Keratinocyte (primary cell): ENCODE results near the gene ISG20L2. TPM values are rescaled to one million over a fixed set of nuclear protein-coding genes. Genes with fewer than 3 reads are reported as not detected.

Experiments
- DNase-seq: peaks from one replicate; pipeline ENCODE4 v3.0.0-alpha.2; 2011; ENCODE audit warnings: low read depth, missing footprints, low spot score
- FAIRE-seq: peaks from 2 replicates; lab custom pipeline; 2011; peaks lifted over from hg19 to GRCh38; lab: Jason Lieb, UNC
- H2AFZ ChIP-seq: 2 replicates; pipeline ENCODE4 v1.6.0; 2012; ENCODE audit warnings: low read length, control low read depth, inconsistent platforms; ENCODE audit not compliant: control insufficient read depth
- H3K27ac ChIP-seq: 2 replicates; pipeline ENCODE4 v1.5.1; 2011; ENCODE audit warnings: low read length; ENCODE audit not compliant: control insufficient read depth, insufficient read depth
- H3K27me3 ChIP-seq: 3 replicates; pipeline ENCODE4 v1.6.0; 2011; ENCODE audit warnings: low read length; ENCODE audit not compliant: control insufficient read depth, insufficient read depth; ENCODE audit errors: extremely low read depth
- H3K36me3 ChIP-seq, 2 experiments: 2 replicates in 1 of 2; 3 replicates in 1 of 2; pipeline ENCODE4 v1.5.1; 2011; ENCODE audit warnings: low read length in 2 of 2, mild to moderate bottlenecking in 1 of 2; ENCODE audit not compliant: control insufficient read depth in 2 of 2, insufficient read depth in 2 of 2; ENCODE audit errors: extremely low read depth in 1 of 2
- H3K4me1 ChIP-seq: 3 replicates; pipeline ENCODE4 v1.5.1; 2011; ENCODE audit warnings: low read length; ENCODE audit not compliant: control insufficient read depth, insufficient read depth; ENCODE audit errors: extremely low read depth
- H3K4me2 ChIP-seq: 3 replicates; pipeline ENCODE4 v1.6.0; 2011; ENCODE audit warnings: low read depth, low read length; ENCODE audit not compliant: control insufficient read depth, insufficient read depth; ENCODE audit errors: extremely low read depth
- H3K4me3 ChIP-seq, 3 experiments: fragments of 200-600 bp in 1 of 3; sonication (generic) in 1 of 3; 2 replicates in 2 of 3; 3 replicates in 1 of 3; pipeline ENCODE4 v1.5.1; 2011 to 2016; ENCODE audit warnings: low read length in 3 of 3, mild to moderate bottlenecking in 3 of 3, control low read depth in 2 of 3, inconsistent platforms in 1 of 3, low read depth in 1 of 3, mixed read lengths in 1 of 3, mixed run types in 1 of 3, moderate library complexity in 1 of 3; ENCODE audit not compliant: control insufficient read depth in 2 of 3, insufficient read depth in 2 of 3; ENCODE audit errors: extremely low read depth in 1 of 3
- H3K79me2 ChIP-seq: 2 replicates; pipeline ENCODE4 v1.6.0; 2012; ENCODE audit warnings: low read length; ENCODE audit not compliant: control insufficient read depth, insufficient read depth
- H3K9ac ChIP-seq: 3 replicates; pipeline ENCODE4 v1.6.0; 2011; ENCODE audit warnings: low read length; ENCODE audit not compliant: control insufficient read depth, insufficient read depth; ENCODE audit errors: extremely low read depth
- H3K9me1 ChIP-seq: 3 replicates; pipeline ENCODE4 v1.6.0; 2011; ENCODE audit warnings: low read length; ENCODE audit not compliant: control insufficient read depth, insufficient read depth; ENCODE audit errors: extremely low read depth
- H3K9me3 ChIP-seq: 2 replicates; pipeline ENCODE4 v1.5.1; 2012; ENCODE audit warnings: low read depth, low read length; ENCODE audit not compliant: control insufficient read depth
- H4K20me1 ChIP-seq: 3 replicates; pipeline ENCODE4 v1.6.0; 2011; ENCODE audit warnings: low read length; ENCODE audit not compliant: control insufficient read depth, insufficient read depth; ENCODE audit errors: extremely low read depth
- EZH2 ChIP-seq: IDR thresholded peaks from one replicate; pipeline ENCODE4 v1.6.1; 2012; ENCODE audit warnings: inconsistent platforms, mild to moderate bottlenecking, low read length, moderate library complexity
- dilution Hi-C: fragments of 300-500 bp; cut with MboI; formaldehyde crosslinking; loops from one replicate; pipeline ENCODE4 v1.7.0; 2020; ENCODE audit warnings: low sequenced_read_pairs; ENCODE audit not compliant: extremely low pct_ligation_motif_present
- polyA plus RNA-seq, 5 experiments: library from polyadenylated mRNA; depleted of rRNA in 3 of 5; stranded (reverse) in 3 of 5; stranded (forward) in 1 of 5; unstranded in 1 of 5; fragments of >200 nt; gene quantifications; 1 replicate in 1 of 5; 2 replicates in 3 of 5; 3 replicates in 1 of 5; pipeline versions ENCODE4 v1.2.1 to v1.2.3, GENCODE V29; 2011 to 2012; ENCODE audit warnings: missing spikeins in 2 of 5, low read depth in 1 of 5, low replicate concordance in 1 of 5
- TF ChIP-seq, protein P1 (sequence below), 3 experiments: IDR thresholded peaks in 1 of 3; conservative IDR thresholded peaks in 1 of 3; optimal IDR thresholded peaks in 1 of 3; 2 replicates in 2 of 3; 3 replicates in 1 of 3; pipeline versions ENCODE3 to v1.5.1; 2011; ENCODE audit warnings: low read length in 3 of 3, mild to moderate bottlenecking in 3 of 3, moderate library complexity in 2 of 3, control low read depth in 1 of 3, inconsistent platforms in 1 of 3; ENCODE audit not compliant: insufficient read depth in 2 of 3; ENCODE audit errors: extremely low read depth in 1 of 3

The ISG20L2 gene
- polyA plus RNA-seq, 1 donor (not counting 4 experiments of a cell fraction or from before 2014, with no cell fraction given): 48.6 TPM

DNA sequence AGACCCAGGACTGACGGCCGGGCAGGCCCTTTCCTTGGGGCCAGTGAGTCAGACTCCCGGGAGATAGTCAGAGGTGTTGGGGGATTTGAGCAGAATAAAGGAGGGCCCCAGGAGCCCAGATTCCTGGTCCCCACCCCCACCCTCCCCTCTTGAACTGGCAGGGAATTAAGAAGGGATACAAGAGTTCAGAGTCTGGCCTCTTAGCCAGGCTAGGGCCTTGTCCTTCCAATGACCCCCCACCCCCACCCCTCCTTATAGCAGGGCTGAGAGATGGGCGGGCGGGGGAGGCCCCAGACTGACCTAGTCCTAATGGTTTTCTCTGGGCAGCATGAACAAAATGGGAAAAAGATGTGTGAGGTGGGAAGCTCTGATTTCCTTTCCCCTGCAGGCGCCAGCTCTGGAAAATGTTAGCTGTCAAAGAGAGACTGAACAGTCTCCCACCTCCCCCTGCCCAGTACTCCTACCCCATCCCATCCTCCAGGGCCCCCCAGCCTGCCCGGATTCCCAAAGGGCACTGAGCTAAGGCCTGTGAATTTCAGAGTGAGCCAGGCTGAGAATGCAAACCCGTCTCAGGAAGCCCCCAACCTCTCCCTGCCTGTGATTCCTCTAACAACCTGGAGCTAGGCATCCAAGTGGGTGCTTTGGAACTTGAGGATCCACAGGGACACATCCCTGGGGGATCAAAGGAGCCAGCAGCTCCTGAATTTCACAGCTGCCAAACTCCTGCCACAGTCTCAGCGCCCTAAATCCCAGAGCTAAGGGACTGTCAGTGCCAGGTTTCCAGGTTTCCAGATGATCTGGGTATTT lies 17.4 kb downstream of the ISG20L2 start:
- Histone ChIP-seq H3K36me3 (no peaks in the 10 kb centered on the region), H3K4me2 (no peak overlapping the region), H3K4me3 (no peak overlapping the region), H3K9ac (no peak overlapping the region), H3K4me1 (peaks cover 26% of the 10 kb centered on the region), H2AFZ (no peak overlapping the region), H3K9me3 (no peaks in the 10 kb centered on the region), H3K79me2 (no peaks in the 10 kb centered on the region), H3K27me3 (peaks cover 13% of the 10 kb centered on the region), H3K27ac (no peak overlapping the region), H4K20me1 (no peaks in the 10 kb centered on the region), H3K9me1 (no peaks in the 10 kb centered on the region)
- dilution Hi-C loops: no loop called here
- no peak for TF ChIP-seq EZH2
- TF ChIP-seq, protein P1, sequence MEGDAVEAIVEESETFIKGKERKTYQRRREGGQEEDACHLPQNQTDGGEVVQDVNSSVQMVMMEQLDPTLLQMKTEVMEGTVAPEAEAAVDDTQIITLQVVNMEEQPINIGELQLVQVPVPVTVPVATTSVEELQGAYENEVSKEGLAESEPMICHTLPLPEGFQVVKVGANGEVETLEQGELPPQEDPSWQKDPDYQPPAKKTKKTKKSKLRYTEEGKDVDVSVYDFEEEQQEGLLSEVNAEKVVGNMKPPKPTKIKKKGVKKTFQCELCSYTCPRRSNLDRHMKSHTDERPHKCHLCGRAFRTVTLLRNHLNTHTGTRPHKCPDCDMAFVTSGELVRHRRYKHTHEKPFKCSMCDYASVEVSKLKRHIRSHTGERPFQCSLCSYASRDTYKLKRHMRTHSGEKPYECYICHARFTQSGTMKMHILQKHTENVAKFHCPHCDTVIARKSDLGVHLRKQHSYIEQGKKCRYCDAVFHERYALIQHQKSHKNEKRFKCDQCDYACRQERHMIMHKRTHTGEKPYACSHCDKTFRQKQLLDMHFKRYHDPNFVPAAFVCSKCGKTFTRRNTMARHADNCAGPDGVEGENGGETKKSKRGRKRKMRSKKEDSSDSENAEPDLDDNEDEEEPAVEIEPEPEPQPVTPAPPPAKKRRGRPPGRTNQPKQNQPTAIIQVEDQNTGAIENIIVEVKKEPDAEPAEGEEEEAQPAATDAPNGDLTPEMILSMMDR (optimal IDR thresholded peaks at IDR 0.05 in 1 of 3, IDR thresholded peaks at IDR 0.05 in 1 of 3, conservative IDR thresholded peaks at IDR 0.05 in 1 of 3; ENCODE audit: extremely low read depth in 1 of 3, insufficient read depth in 2 of 3, low read length in 3 of 3): no peak
- no peak for DNase-seq
- FAIRE-seq: no peak

DNA sequence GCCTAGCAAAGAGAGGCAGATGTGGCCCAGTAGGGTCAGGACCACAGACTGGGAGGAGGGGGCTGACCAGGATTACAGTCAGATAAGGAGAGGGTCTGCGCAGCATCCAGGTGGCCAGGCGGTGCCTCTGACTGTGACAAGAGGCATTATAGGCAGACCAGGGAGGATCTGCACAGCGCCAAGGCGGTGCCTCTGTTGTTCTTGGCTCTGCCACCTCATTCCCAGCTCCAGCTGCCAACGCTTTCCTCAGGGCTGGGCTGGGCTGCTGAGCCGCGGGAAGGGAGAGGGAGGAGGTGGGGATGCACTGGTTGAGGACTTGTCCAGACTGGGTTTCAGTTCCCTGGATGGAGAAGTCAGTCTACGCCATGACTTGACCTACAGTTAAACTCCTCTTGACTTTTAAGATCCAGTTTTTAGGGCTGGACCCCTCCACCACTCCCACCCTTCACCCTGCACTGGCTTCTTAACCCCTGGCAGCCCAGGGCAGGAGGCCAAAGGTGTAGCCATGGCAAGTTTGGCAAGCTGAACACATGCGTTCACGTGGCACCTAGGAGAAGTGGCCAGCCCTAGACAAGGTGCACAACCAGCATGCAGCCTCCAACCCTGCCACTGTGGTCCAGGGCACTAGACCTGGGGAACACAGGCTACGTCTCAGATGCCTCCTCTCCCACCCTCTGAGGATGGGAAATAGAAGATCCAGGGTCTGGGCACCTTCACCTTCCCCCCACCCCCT lies 18.6 kb downstream of the ISG20L2 start:
- Histone ChIP-seq H3K79me2 (no peaks in the 10 kb centered on the region), H3K4me1 (peaks cover 37% of the 10 kb centered on the region), H3K36me3 (no peaks in the 10 kb centered on the region), H3K9me3 (no peaks in the 10 kb centered on the region), H3K4me3 (peak overlapping the region in 1 of 3 experiments; percentile 4), H3K27me3 (peaks cover 20% of the 10 kb centered on the region), H3K4me2 (peak overlapping the region; percentile 52), H3K9me1 (no peaks in the 10 kb centered on the region), H3K9ac (no peak overlapping the region), H4K20me1 (no peaks in the 10 kb centered on the region), H3K27ac (no peak overlapping the region), H2AFZ (no peak overlapping the region)
- FAIRE-seq (peak; percentile 99), DNase-seq (no peak)
- TF ChIP-seq, protein P1 (optimal IDR thresholded peaks at IDR 0.05 in 1 of 3, IDR thresholded peaks at IDR 0.05 in 1 of 3, conservative IDR thresholded peaks at IDR 0.05 in 1 of 3; ENCODE audit: extremely low read depth in 1 of 3, insufficient read depth in 2 of 3, low read length in 3 of 3): no peak
- TF ChIP-seq EZH2: no peak
- dilution Hi-C loops: no loop called here
